Brain microvascular endothelial cell (primary cell): ENCODE measurements around the gene CEACAM4.
"Not testable (repeated sequence)": the region's sequence is repeated elsewhere in the genome, so short reads cannot be mapped to it uniquely, and the experiment has no call there.

ENCODE experiments used
- DNase-seq: peaks from one replicate; pipeline ENCODE4 v3.0.0-alpha.2; 2020
- H3K27ac ChIP-seq: fragments of 250-450 bp; sonication (Bioruptor Pico); 2 replicates; pipeline ENCODE4 v1.5.1; 2020; ENCODE audit warnings: mild to moderate bottlenecking, moderate library complexity
- H3K27me3 ChIP-seq: fragments of 250-450 bp; sonication (Bioruptor Pico); replicated peaks from 2 replicates; pipeline ENCODE4 v1.5.1; 2020; ENCODE audit warnings: mild to moderate bottlenecking
- H3K36me3 ChIP-seq: fragments of 250-450 bp; sonication (Bioruptor Pico); replicated peaks from 2 replicates; pipeline ENCODE4 v1.5.1; 2020; ENCODE audit warnings: mild to moderate bottlenecking
- H3K4me3 ChIP-seq: 2 replicates; pipeline ENCODE4 v1.5.1; 2011; ENCODE audit warnings: low read depth, mild to moderate bottlenecking, control low read depth, low read length, moderate library complexity
- in situ Hi-C: cut with HindIII; loops from 2 replicates; pipeline ENCODE4 v1.10.0; 2017; ENCODE audit warnings: low sequenced_read_pairs, low pct_ligation_motif_present
- TF ChIP-seq, protein P1 (sequence below): IDR thresholded peaks from 2 replicates; pipeline ENCODE4 v1.5.1; 2011; ENCODE audit warnings: low read depth, mild to moderate bottlenecking, moderate library complexity, low read length, control low read depth, inconsistent platforms; ENCODE audit errors: missing control alignments

CEACAM4 gene

GRCh38 chr19:41587101-41587837 lies 39.6 kb downstream of the CEACAM4 start:
- in situ Hi-C loops = no loop called here
- H3K27ac ChIP-seq = no peak overlapping the region

DNA sequence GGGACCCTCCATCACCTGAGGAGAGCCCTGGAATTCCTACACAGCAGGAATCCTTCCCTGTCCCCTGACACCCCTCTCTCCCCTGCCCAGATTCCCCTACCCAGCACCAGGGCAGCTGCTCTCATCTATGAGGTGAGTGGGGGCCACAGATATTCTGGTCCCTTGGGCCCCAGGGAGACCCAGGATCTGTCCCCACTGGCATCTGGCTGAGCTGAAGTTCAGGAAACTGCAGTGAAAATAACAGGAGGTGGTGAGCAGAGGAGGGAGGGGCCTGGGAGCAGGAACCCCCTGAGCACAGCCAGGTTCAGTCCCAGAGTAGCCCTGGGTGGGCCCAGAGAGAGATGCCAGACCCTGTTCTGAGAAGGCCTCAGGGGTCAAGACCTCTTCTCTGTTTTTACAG lies 40.8 kb downstream of the CEACAM4 start:
- DNase-seq = no peak
- Histone ChIP-seq H3K27ac (no peak overlapping the region), H3K4me3 (no peak overlapping the region), H3K36me3 (no peaks in the 10 kb centered on the region), H3K27me3 (no peaks in the 10 kb centered on the region)
- TF ChIP-seq, protein P1, sequence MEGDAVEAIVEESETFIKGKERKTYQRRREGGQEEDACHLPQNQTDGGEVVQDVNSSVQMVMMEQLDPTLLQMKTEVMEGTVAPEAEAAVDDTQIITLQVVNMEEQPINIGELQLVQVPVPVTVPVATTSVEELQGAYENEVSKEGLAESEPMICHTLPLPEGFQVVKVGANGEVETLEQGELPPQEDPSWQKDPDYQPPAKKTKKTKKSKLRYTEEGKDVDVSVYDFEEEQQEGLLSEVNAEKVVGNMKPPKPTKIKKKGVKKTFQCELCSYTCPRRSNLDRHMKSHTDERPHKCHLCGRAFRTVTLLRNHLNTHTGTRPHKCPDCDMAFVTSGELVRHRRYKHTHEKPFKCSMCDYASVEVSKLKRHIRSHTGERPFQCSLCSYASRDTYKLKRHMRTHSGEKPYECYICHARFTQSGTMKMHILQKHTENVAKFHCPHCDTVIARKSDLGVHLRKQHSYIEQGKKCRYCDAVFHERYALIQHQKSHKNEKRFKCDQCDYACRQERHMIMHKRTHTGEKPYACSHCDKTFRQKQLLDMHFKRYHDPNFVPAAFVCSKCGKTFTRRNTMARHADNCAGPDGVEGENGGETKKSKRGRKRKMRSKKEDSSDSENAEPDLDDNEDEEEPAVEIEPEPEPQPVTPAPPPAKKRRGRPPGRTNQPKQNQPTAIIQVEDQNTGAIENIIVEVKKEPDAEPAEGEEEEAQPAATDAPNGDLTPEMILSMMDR = no peak
- in situ Hi-C loops = no loop called here

More at GRCh38 chr19:41587101-41587837, 39.6 kb downstream of the CEACAM4 start:
- H3K36me3 ChIP-seq = no peaks in the 10 kb centered on the region
- DNase-seq = no peak
- H3K4me3 ChIP-seq = no peak overlapping the region
- TF ChIP-seq, protein P1 = no peak
- H3K27me3 ChIP-seq = no peaks in the 10 kb centered on the region

GRCh38 chr19:41584931-41585330 lies 41.9 kb downstream of the CEACAM4 start:
- Histone ChIP-seq H3K27me3 (no peaks in the 10 kb centered on the region), H3K27ac (no peak overlapping the region), H3K4me3 (no peak overlapping the region), H3K36me3 (no peaks in the 10 kb centered on the region)
- in situ Hi-C loops = no loop called here
- no peak for DNase-seq
- TF ChIP-seq, protein P1 = no peak

DNA sequence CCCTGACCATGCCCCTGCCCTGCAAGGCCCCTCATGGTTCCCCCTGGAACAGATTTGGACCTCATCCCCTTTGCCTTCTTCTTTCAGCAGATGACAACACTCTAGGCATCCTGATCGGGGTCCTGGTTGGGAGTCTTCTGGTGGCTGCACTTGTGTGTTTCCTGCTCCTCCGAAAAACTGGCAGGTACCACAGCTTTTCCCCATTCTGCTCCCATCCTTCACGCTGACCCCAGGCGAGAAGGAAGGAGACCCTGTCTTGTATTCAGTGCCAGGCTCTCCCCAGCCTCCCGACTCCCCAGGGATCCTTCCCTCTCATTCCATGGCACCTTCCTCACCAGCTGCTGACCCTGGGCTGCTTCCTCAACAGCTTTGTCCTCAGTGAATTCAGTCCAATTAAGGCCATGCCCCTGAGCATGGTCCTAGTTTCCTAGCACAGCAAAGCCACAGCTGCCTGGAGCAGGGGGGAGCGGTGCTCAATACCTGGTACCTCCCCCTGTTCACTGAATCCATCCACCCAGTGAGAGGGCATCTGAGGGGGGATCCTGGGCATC lies 42.5 kb downstream of the CEACAM4 start:
- Histone ChIP-seq H3K36me3 (no peaks in the 10 kb centered on the region), H3K4me3 (no peak overlapping the region), H3K27ac (no peak overlapping the region), H3K27me3 (no peaks in the 10 kb centered on the region)
- DNase-seq = no peak
- in situ Hi-C loops = no loop called here
- TF ChIP-seq, protein P1 = no peak

DNA sequence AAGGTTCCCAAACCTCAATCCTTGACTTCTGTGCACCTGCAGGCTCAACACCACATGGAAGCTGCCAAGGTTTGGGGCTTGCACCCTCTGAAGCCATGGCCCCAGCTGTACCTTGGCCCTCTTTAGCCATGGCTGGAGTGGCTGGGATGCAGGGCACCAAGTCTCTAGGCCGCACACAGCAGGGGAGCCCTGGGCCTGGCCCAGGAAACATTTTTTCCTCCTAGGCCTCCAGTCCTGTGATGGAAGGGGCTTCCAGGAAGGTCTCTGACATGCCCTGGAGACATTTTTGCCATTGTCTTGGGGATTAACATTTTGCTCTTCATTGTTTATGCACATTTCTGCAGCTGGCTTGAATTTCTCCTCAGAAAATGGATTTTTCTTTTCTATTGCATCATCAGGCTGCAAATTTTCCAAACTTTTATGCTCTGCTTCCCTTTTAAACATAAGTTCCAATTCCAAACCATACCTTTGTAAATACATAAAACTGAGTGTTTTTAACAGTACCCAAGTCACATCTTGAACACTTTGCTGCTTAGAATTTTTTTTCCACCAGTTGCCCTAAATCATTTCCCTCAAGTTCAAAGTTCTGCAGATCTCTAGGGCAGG lies 44.2 kb downstream of the CEACAM4 start:
- H3K27ac ChIP-seq, DNase-seq, in situ Hi-C loops, H3K36me3 ChIP-seq, H3K4me3 ChIP-seq, H3K27me3 ChIP-seq: not testable (repeated sequence)

DNA sequence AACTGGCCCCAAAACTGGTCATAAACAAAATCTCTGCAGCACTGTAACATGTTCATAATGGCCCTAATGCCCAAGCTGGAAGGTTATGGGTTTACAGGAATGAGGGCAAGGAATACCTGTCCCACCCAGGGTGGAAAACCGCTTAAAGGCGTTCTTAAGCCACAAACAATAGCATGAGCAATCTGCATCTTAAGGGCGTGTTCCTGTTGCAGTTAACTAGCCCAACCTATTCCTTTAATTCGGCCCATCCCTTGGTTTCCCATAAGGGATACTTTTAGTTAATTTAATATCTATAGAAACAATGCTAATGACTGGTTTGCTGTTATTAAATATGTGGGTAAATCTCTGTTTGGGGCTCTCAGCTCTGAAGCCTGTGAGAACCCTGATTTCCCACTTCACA lies 45.8 kb downstream of the CEACAM4 start:
- H3K36me3 ChIP-seq, in situ Hi-C loops, H3K27ac ChIP-seq, H3K27me3 ChIP-seq, H3K4me3 ChIP-seq, DNase-seq: not testable (repeated sequence)
